CD4-positive, alpha-beta T cell (primary cell): ENCODE results near the gene MSI2. TPM values are rescaled to one million over a fixed set of nuclear protein-coding genes. Genes with fewer than 3 reads are reported as not detected.

ENCODE experiments used
- ATAC-seq: fragments of 200-7000 bp; cut with Tn5 transposase; one replicate; pipeline ENCODE4 v1.10.0; 2022; ENCODE audit warnings: mild to moderate bottlenecking; ENCODE audit not compliant: poor library complexity
- CTCF ChIA-PET: fragments of 350-600 bp; sonication (Branson Sonifier 250); formaldehyde crosslinking; loops from one replicate; lab custom pipeline; 2021; ENCODE audit warnings: antibody characterized with exemption, inconsistent platforms; lab: Charles Lee
- POLR2A ChIA-PET: fragments of 350-600 bp; sonication (Branson Sonifier 250); formaldehyde crosslinking; loops from one replicate; lab custom pipeline; 2021; ENCODE audit warnings: antibody characterized with exemption, inconsistent platforms; lab: Charles Lee
- DNase-seq, 14 experiments: peaks; one replicate each; pipeline ENCODE4 v3.0.0-alpha.2; 2013 to 2020; ENCODE audit warnings: mixed read lengths in 2 of 14
- H3K27ac ChIP-seq, 2 donors: one replicate each; pipeline versions ENCODE4 v1.5.1 to v1.7.0; 2013; ENCODE audit warnings: low read length in 2 of 2, low read depth in 1 of 2, mild to moderate bottlenecking in 1 of 2
- H3K27me3 ChIP-seq, 2 experiments: 1 replicate in 1 of 2; 2 replicates in 1 of 2; pipeline versions ENCODE4 v1.6.1 to v1.7.0; 2013; ENCODE audit warnings: low read length in 2 of 2, control low read depth in 1 of 2, mild to moderate bottlenecking in 1 of 2, moderate library complexity in 1 of 2; ENCODE audit not compliant: insufficient read depth in 2 of 2, control insufficient read depth in 1 of 2
- H3K36me3 ChIP-seq: one replicate; pipeline ENCODE4 v1.6.1; 2013; ENCODE audit warnings: low read length, control low read depth; ENCODE audit not compliant: insufficient read depth
- H3K4me1 ChIP-seq: one replicate; pipeline ENCODE4 v1.6.1; 2013; ENCODE audit warnings: low read length, control low read depth; ENCODE audit not compliant: insufficient read depth
- H3K4me3 ChIP-seq: one replicate; pipeline ENCODE4 v1.5.1; 2013; ENCODE audit warnings: mild to moderate bottlenecking, low read length, moderate library complexity
- H3K9me3 ChIP-seq, 2 experiments: 1 replicate in 1 of 2; 2 replicates in 1 of 2; pipeline versions ENCODE4 v1.6.1 to v1.7.0; 2013; ENCODE audit warnings: low read length in 2 of 2, mild to moderate bottlenecking in 2 of 2, control low read depth in 1 of 2, moderate library complexity in 1 of 2; ENCODE audit not compliant: control insufficient read depth in 1 of 2, insufficient read depth in 1 of 2
- H3K27ac Mint-ChIP-seq: one replicate; pipeline ENCODE4 v1.8.0; 2020; ENCODE audit warnings: mixed read lengths
- H3K27me3 Mint-ChIP-seq: one replicate; pipeline ENCODE4 v1.8.0; 2021; ENCODE audit warnings: mixed read lengths
- H3K36me3 Mint-ChIP-seq: one replicate; pipeline ENCODE4 v1.8.0; 2021; ENCODE audit warnings: low read depth, mixed read lengths
- H3K4me1 Mint-ChIP-seq: one replicate; pipeline ENCODE4 v1.8.0; 2021; ENCODE audit warnings: low read depth, mixed read lengths
- H3K4me3 Mint-ChIP-seq: one replicate; pipeline ENCODE4 v1.8.0; 2020; ENCODE audit warnings: mild to moderate bottlenecking, mixed read lengths
- H3K9me3 Mint-ChIP-seq: one replicate; pipeline ENCODE4 v1.8.0; 2020; ENCODE audit warnings: mixed read lengths
- CTCF ChIP-seq: fragments of 200-600 bp; IDR thresholded peaks from one replicate; pipeline ENCODE4 v1.8.0; 2022; ENCODE audit warnings: antibody characterized with exemption, mild to moderate bottlenecking
- intact Hi-C, 2 experiments: fragments of 100-400 bp; cut with DNase I in 1 of 2; cut with micrococcal nuclease in 1 of 2; formaldehyde crosslinking; loops; one replicate each; pipeline versions ENCODE4 v1.15.1 to v1.9.0; 2023 to 2025; cut with DNase I, micrococcal nuclease
- total RNA-seq, 174 experiments: library from RNA in 2 of 174; stranded (reverse) in 2 of 174; gene quantifications; one replicate each; pipeline ENCODE4 v1.2.3 and lab custom pipeline; 2021 to 2026

MSI2 gene
- total RNA-seq, 2 experiments from 2014 or later: 129 to 132 TPM

GRCh38 chr17:57723427-57724025, 467.2 kb downstream of the MSI2 start:
- H3K27ac Mint-ChIP-seq: no peak overlapping the region
- ATAC-seq: no peak
- H3K9me3 Mint-ChIP-seq: no peaks in the 10 kb centered on the region
- H3K36me3 Mint-ChIP-seq: no peaks in the 10 kb centered on the region
- TF ChIP-seq CTCF: no peak
- Histone ChIP-seq H3K9me3 (no peaks in the 10 kb centered on the region), H3K4me3 (no peak overlapping the region), H3K4me1 (no peaks in the 10 kb centered on the region), H3K27ac (no peak overlapping the region), H3K27me3 (no peaks in the 10 kb centered on the region), H3K36me3 (no peaks in the 10 kb centered on the region)
- H3K27me3 Mint-ChIP-seq: no peaks in the 10 kb centered on the region
- CTCF ChIA-PET: no interaction called here
- intact Hi-C loops: no loop called here
- POLR2A ChIA-PET: no interaction called here
- H3K4me1 Mint-ChIP-seq: no peaks in the 10 kb centered on the region
- no peak overlapping the region for H3K4me3 Mint-ChIP-seq
- no peak for DNase-seq

GRCh38 chr17:57724026-57724728, 467.9 kb downstream of the MSI2 start:
- H3K4me3 Mint-ChIP-seq: no peak overlapping the region
- no peaks in the 10 kb centered on the region for H3K9me3 ChIP-seq
- no peaks in the 10 kb centered on the region for H3K36me3 Mint-ChIP-seq
- no peak for ATAC-seq
- H3K27me3 ChIP-seq: no peaks in the 10 kb centered on the region
- H3K9me3 Mint-ChIP-seq: no peaks in the 10 kb centered on the region
- CTCF ChIA-PET: no interaction called here
- POLR2A ChIA-PET: no interaction called here
- no peak overlapping the region for H3K27ac ChIP-seq
- intact Hi-C loops: no loop called here
- H3K4me1 ChIP-seq: no peaks in the 10 kb centered on the region
- TF ChIP-seq CTCF: no peak
- H3K36me3 ChIP-seq: no peaks in the 10 kb centered on the region
- no peak overlapping the region for H3K4me3 ChIP-seq
- no peaks in the 10 kb centered on the region for H3K27me3 Mint-ChIP-seq
- H3K4me1 Mint-ChIP-seq: no peaks in the 10 kb centered on the region
- H3K27ac Mint-ChIP-seq: no peak overlapping the region
- no peak for DNase-seq

DNA sequence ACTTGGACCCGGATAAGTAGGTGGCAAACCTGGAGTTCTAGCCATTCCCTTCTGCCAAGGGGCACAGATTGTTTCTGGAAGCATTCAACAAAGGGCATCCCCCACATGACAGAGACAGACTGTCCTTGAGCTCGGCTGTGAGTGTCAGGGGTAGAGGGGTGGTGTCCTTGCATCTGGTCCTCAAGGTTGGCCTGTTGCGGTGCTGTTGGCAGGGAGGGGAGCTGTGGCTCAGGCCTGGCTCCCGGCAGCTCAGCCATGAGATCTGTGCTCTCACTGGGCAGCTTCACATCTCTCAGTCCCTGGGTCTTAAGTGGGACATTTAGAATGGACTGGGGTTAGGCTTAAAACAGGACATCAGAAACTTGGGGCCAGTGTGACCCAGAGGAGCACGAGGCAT, 468.4 kb downstream of the MSI2 start:
- no peaks in the 10 kb centered on the region for H3K36me3 ChIP-seq
- CTCF ChIA-PET: no interaction called here

More for the DNA sequence above, 468.4 kb downstream of the MSI2 start:
- DNase-seq (no peak), ATAC-seq (no peak)
- no peak overlapping the region for H3K27ac ChIP-seq
- Mint-ChIP-seq H3K9me3 (no peaks in the 10 kb centered on the region), H3K36me3 (no peaks in the 10 kb centered on the region), H3K27ac (no peak overlapping the region), H3K27me3 (no peaks in the 10 kb centered on the region), H3K4me3 (no peak overlapping the region), H3K4me1 (no peaks in the 10 kb centered on the region)
- no peaks in the 10 kb centered on the region for H3K27me3 ChIP-seq
- no peak for TF ChIP-seq CTCF
- intact Hi-C loops: no loop called here
- POLR2A ChIA-PET: no interaction called here
- no peaks in the 10 kb centered on the region for H3K9me3 ChIP-seq
- H3K4me1 ChIP-seq: no peaks in the 10 kb centered on the region
- H3K4me3 ChIP-seq: no peak overlapping the region
